Endothelial cell of umbilical vein (primary cell): ENCODE data around the gene MAML3.

Experiments
- EZH2 ChIP-seq: IDR thresholded peaks from 2 replicates; pipeline ENCODE4 v1.6.1; 2012; ENCODE audit warnings: borderline replicate concordance, low read depth, mild to moderate bottlenecking, moderate library complexity, low read length, inconsistent platforms; ENCODE audit not compliant: severe bottlenecking
- POLR2AphosphoS5 ChIP-seq: IDR thresholded peaks from 2 replicates; pipeline ENCODE4 v1.6.1; 2012; ENCODE audit warnings: low read depth, mild to moderate bottlenecking, control low read depth, low read length, moderate library complexity; ENCODE audit not compliant: insufficient read depth

GRCh38 chr4:139682741-139683151 lies 471.2 kb downstream of the MAML3 start:
- TF ChIP-seq POLR2AphosphoS5, result no peak
- TF ChIP-seq EZH2, result no peak
